Body of pancreas (tissue), 4 donors: Measurements from ENCODE around the gene USPL1. TPM values are rescaled to one million over a fixed set of nuclear protein-coding genes. Genes with fewer than 3 reads are reported as not detected.

Experiments used
- ATAC-seq: fragments of 150-250 bp; one replicate; pipeline ENCODE4 v1.9.1; 2016
- DNase-seq, 4 donors: peaks; one replicate each; pipeline ENCODE4 v3.0.0-alpha.2; 2019
- H3K27ac ChIP-seq, 4 donors: fragments of 200-600 bp; sonication (generic); 1 replicate in 3 of 4; 2 replicates in 1 of 4; pipeline versions ENCODE4 v1.5.1 to v1.6.1; 2016 to 2019; ENCODE audit warnings: mild to moderate bottlenecking in 1 of 4, mixed read lengths in 1 of 4, moderate library complexity in 1 of 4
- H3K27me3 ChIP-seq, 2 donors: fragments of 200-600 bp; sonication (generic); one replicate each; pipeline ENCODE4 v1.6.0; 2016; ENCODE audit warnings: mild to moderate bottlenecking in 1 of 2
- H3K36me3 ChIP-seq, 2 donors: fragments of 200-600 bp; sonication (generic); replicated peaks in 1 of 2; 2 replicates each; pipeline ENCODE4 v1.5.1; 2016; ENCODE audit warnings: low read depth in 2 of 2; ENCODE audit not compliant: insufficient read depth in 1 of 2
- H3K4me1 ChIP-seq: fragments of 200-600 bp; sonication (generic); one replicate; pipeline ENCODE4 v1.6.0; 2016
- H3K4me3 ChIP-seq, 2 donors: fragments of 200-600 bp; sonication (generic); 1 replicate in 1 of 2; 2 replicates in 1 of 2; pipeline ENCODE4 v1.5.1; 2016 to 2019
- H3K9me3 ChIP-seq, 3 donors: fragments of 200-600 bp; sonication (generic); 1 replicate in 2 of 3; 2 replicates in 1 of 3; pipeline ENCODE4 v1.5.1; 2016
- CTCF ChIP-seq, 7 experiments: fragments of 450-650 bp in 4 of 7; fragments of 200-600 bp in 3 of 7; sonication (generic) in 3 of 7; IDR thresholded peaks; one replicate each; pipeline ENCODE4 v1.5.1; 2016 to 2019; ENCODE audit warnings: antibody characterized with exemption in 7 of 7
- POLR2A ChIP-seq, 3 donors: fragments of 450-650 bp; IDR thresholded peaks; one replicate each; pipeline ENCODE4 v1.6.1; 2016; ENCODE audit warnings: antibody characterized with exemption in 3 of 3, mild to moderate bottlenecking in 2 of 3
- WGBS, 2 donors: methylation state at CpG; one replicate each; pipeline ENCODE4 v1.1.5; 2017; 5-methylcytosine and 5-hydroxymethylcytosine counted together
- intact Hi-C: fragments of 100-400 bp; cut with DNase I; formaldehyde crosslinking; loops from one replicate; pipeline ENCODE4 v1.15.1; 2023
- total RNA-seq, 2 donors: library from RNA; depleted of rRNA; stranded (reverse); fragments of >200 nt; gene quantifications; one replicate each; pipeline ENCODE4 v1.1.0, GENCODE V29; 2016

Gene USPL1
- total RNA-seq, 2 donors from 2014 or later: 10.9 to 14.5 TPM

GRCh38 chr13:30690282-30691188, 72.8 kb downstream of the USPL1 start:
- DNase-seq: peak in 3 of 4 donors; percentile 41 to 65 (median 47)
- ATAC-seq: peak; percentile 64
- WGBS, 2 donors: 65 to 68% methylated on average over 13 to 21 of the region's 21 CpGs
- TF ChIP-seq POLR2A (IDR thresholded peaks at IDR 0.05): peak in 1 of 3 donors; percentile 23
- TF ChIP-seq CTCF (IDR thresholded peaks at IDR 0.05): no peak
- Histone ChIP-seq H3K4me3 (no peak overlapping the region), H3K9me3 (no peaks in the 10 kb centered on the region), H3K27ac (peak overlapping the region in 3 of 4 donors; percentile 2 to 63 (median 49)), H3K36me3 (no peaks in the 10 kb centered on the region), H3K4me1 (no peaks in the 10 kb centered on the region), H3K27me3 (no peaks in the 10 kb centered on the region)
- intact Hi-C loops: no loop called here

GRCh38 chr13:30692113-30692512, 74.4 kb downstream of the USPL1 start:
- H3K4me1 ChIP-seq: no peaks in the 10 kb centered on the region
- TF ChIP-seq CTCF (IDR thresholded peaks at IDR 0.05): no peak
- no peak for TF ChIP-seq POLR2A (IDR thresholded peaks at IDR 0.05)
- 96 to 100% methylated on average over 1 of the region's 1 CpG for WGBS, 2 donors

GRCh38 chr13:30696278-30697176, 78.8 kb downstream of the USPL1 start:
- H3K27me3 ChIP-seq: no peaks in the 10 kb centered on the region
- ATAC-seq (no peak), DNase-seq (peak in 2 of 4 donors; percentile 21 to 68)
- no peak overlapping the region for H3K4me3 ChIP-seq
- WGBS, 2 donors: 36 to 37% methylated on average over 11 of the region's 11 CpGs
- TF ChIP-seq CTCF (IDR thresholded peaks at IDR 0.05) (no peak), POLR2A (IDR thresholded peaks at IDR 0.05) (peak in 1 of 3 donors; percentile 9)
- H3K4me1 ChIP-seq: no peaks in the 10 kb centered on the region
- H3K27ac ChIP-seq: peak overlapping the region in 2 of 4 donors; percentile 16 to 40
- intact Hi-C loops: no loop called here
- no peaks in the 10 kb centered on the region for H3K36me3 ChIP-seq
- H3K9me3 ChIP-seq: no peaks in the 10 kb centered on the region

More at GRCh38 chr13:30692113-30692512, 74.4 kb downstream of the USPL1 start:
- H3K36me3 ChIP-seq: no peaks in the 10 kb centered on the region
- no peaks in the 10 kb centered on the region for H3K9me3 ChIP-seq
- no peak overlapping the region for H3K27ac ChIP-seq
- no peak overlapping the region for H3K4me3 ChIP-seq
- DNase-seq (no peak), ATAC-seq (no peak)
- intact Hi-C loops: no loop called here
- no peaks in the 10 kb centered on the region for H3K27me3 ChIP-seq

GRCh38 chr13:30697177-30697953, 79.6 kb downstream of the USPL1 start:
- H3K9me3 ChIP-seq: no peaks in the 10 kb centered on the region
- TF ChIP-seq POLR2A (IDR thresholded peaks at IDR 0.05): no peak
- no peak for TF ChIP-seq CTCF (IDR thresholded peaks at IDR 0.05)
- no peak for DNase-seq
- 54 to 69% methylated on average over 8 of the region's 8 CpGs for WGBS, 2 donors
- ATAC-seq: peak; percentile 38
- no peaks in the 10 kb centered on the region for H3K4me1 ChIP-seq
- no peak overlapping the region for H3K27ac ChIP-seq
- no peaks in the 10 kb centered on the region for H3K36me3 ChIP-seq
- H3K27me3 ChIP-seq: no peaks in the 10 kb centered on the region
- no peak overlapping the region for H3K4me3 ChIP-seq
- intact Hi-C loops: no loop called here
